Glutamatergic neuron (in vitro differentiated cells): ENCODE data around the gene TUBA8. TPM values are rescaled to one million over a fixed set of nuclear protein-coding genes. Genes with fewer than 3 reads are reported as not detected.

Source experiments
- DNase-seq: peaks from one replicate; pipeline ENCODE4 v3.0.0; 2022
- H3K27ac Mint-ChIP-seq: one replicate; pipeline ENCODE4 v1.8.0; 2020; ENCODE audit warnings: mild to moderate bottlenecking, mixed read lengths, inconsistent platforms; ENCODE audit not compliant: unreplicated experiment
- H3K27me3 Mint-ChIP-seq: one replicate; pipeline ENCODE4 v1.8.0; 2020; ENCODE audit warnings: mild to moderate bottlenecking, moderate library complexity, mixed read lengths, inconsistent platforms; ENCODE audit not compliant: unreplicated experiment
- H3K36me3 Mint-ChIP-seq: one replicate; pipeline ENCODE4 v1.8.0; 2020; ENCODE audit warnings: mild to moderate bottlenecking, mixed read lengths, inconsistent platforms; ENCODE audit not compliant: unreplicated experiment
- H3K4me1 Mint-ChIP-seq: one replicate; pipeline ENCODE4 v1.8.0; 2020; ENCODE audit warnings: mild to moderate bottlenecking, low read depth, mixed read lengths, inconsistent platforms; ENCODE audit not compliant: unreplicated experiment
- H3K4me3 Mint-ChIP-seq: one replicate; pipeline ENCODE4 v1.8.0; 2020; ENCODE audit warnings: mild to moderate bottlenecking, mixed read lengths, inconsistent platforms; ENCODE audit not compliant: unreplicated experiment
- H3K9me3 Mint-ChIP-seq: one replicate; pipeline ENCODE4 v1.8.0; 2020; ENCODE audit warnings: mild to moderate bottlenecking, moderate library complexity, mixed read lengths, inconsistent platforms; ENCODE audit not compliant: unreplicated experiment
- CTCF ChIP-seq: fragments of 200-600 bp; sonication (generic); IDR thresholded peaks from one replicate; pipeline ENCODE4 v1.5.0; 2021; ENCODE audit not compliant: partially characterized antibody, unreplicated experiment
- total RNA-seq: library from RNA; stranded (reverse); fragmentation: NEBNext Ultra II Directional; extraction: Animal tissue kit (Norgen Biotek cat#: 25700); gene quantifications from one replicate; pipeline ENCODE4 v1.2.1, GENCODE V29; 2021; ENCODE audit not compliant: unreplicated experiment

TUBA8 gene
- total RNA-seq, 1 donor from 2014 or later: 3.7 TPM

GRCh38 chr22:18144105-18144504 is 33.5 kb downstream of the TUBA8 start:
- H3K4me3 Mint-ChIP-seq: no peak overlapping the region
- no peaks in the 10 kb centered on the region for H3K4me1 Mint-ChIP-seq
- H3K36me3 Mint-ChIP-seq: no peaks in the 10 kb centered on the region
- peaks cover 5% of the 10 kb centered on the region for H3K9me3 Mint-ChIP-seq
- DNase-seq: no peak
- TF ChIP-seq CTCF: no peak
- H3K27me3 Mint-ChIP-seq: peaks cover 2% of the 10 kb centered on the region
- no peak overlapping the region for H3K27ac Mint-ChIP-seq

DNA sequence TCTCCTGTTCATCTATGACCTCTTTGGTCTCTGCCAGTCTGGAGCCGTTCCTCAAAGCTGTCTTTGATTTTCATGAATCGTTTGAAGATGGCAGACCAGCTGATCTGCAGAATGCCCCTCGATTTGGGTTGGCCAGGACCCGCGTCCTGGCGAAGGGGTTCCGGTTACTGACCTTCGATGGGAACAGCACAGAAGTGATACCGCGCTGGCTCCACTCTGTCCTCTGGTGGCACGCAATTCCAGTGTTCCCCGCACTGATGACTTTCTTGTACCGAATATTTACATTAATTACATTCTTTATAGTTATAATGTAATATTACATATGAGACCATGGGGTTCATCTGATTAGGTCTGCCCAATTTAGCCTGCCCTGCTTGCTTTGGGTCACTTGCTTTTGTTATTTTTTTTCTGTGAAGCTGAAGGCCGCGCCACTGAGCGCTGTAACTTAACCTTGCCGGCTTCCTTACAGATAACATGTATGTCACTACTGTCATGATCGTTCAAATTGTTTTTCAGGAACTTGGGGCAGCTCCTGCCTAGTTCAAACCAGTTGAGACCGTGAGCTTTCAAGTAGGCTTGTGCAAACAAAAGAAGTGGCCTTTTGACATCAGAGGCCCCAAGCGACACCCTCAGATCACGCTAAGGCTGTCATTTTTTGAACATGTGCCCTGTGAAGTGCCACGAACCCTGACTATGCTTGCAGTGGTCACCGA is 35.2 kb downstream of the TUBA8 start:
- DNase-seq: no peak
- Mint-ChIP-seq H3K27ac (no peak overlapping the region), H3K4me1 (no peaks in the 10 kb centered on the region), H3K27me3 (peaks cover 2% of the 10 kb centered on the region), H3K36me3 (no peaks in the 10 kb centered on the region), H3K9me3 (peaks cover 4% of the 10 kb centered on the region), H3K4me3 (no peak overlapping the region)
- no peak for TF ChIP-seq CTCF

DNA sequence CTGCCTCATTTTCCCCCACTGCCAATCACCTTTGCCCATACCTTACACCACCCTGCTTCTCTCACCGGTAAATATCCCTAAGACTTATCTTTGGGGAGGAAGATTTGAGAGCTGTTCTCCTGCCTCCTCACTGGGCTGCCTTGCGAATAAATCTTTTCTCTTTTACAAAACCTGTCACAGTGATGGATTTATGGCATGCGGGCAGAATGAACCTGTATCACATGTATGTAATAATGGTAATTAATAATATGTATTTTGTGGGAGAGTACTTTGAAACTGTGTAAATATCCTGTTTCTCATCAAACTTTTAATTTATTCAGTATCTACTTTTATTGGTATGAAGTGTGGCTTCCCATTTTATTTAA is 35.8 kb downstream of the TUBA8 start:
- peaks cover 1% of the 10 kb centered on the region for H3K9me3 Mint-ChIP-seq
- no peak for DNase-seq
- H3K4me3 Mint-ChIP-seq: no peak overlapping the region
- no peaks in the 10 kb centered on the region for H3K4me1 Mint-ChIP-seq
- no peak for TF ChIP-seq CTCF
- no peak overlapping the region for H3K27ac Mint-ChIP-seq
- H3K36me3 Mint-ChIP-seq: no peaks in the 10 kb centered on the region
- H3K27me3 Mint-ChIP-seq: no peaks in the 10 kb centered on the region

DNA sequence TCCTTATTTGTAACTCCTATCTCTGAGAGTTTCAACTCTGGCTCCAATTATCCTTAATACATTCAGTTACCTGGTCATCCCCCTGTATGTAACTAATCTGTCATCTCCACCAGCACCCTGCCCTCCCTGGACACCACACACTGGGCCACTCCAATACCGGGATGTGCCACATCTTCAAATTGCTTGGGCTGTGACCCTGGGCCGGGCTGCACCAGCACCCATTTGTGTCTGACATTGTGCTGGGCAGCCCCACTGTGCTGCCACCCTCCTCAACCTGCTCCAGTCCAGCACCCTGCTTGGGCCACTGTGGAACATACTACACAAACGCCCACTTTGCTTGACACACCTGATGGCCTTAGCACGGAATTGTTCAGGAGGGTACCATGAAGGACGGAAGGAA is 37.2 kb downstream of the TUBA8 start:
- H3K27ac Mint-ChIP-seq: no peak overlapping the region
- DNase-seq: no peak
- TF ChIP-seq CTCF: no peak
- H3K9me3 Mint-ChIP-seq: no peaks in the 10 kb centered on the region
- H3K4me1 Mint-ChIP-seq: peaks cover 3% of the 10 kb centered on the region
- no peaks in the 10 kb centered on the region for H3K36me3 Mint-ChIP-seq
- no peaks in the 10 kb centered on the region for H3K27me3 Mint-ChIP-seq
- no peak overlapping the region for H3K4me3 Mint-ChIP-seq

DNA sequence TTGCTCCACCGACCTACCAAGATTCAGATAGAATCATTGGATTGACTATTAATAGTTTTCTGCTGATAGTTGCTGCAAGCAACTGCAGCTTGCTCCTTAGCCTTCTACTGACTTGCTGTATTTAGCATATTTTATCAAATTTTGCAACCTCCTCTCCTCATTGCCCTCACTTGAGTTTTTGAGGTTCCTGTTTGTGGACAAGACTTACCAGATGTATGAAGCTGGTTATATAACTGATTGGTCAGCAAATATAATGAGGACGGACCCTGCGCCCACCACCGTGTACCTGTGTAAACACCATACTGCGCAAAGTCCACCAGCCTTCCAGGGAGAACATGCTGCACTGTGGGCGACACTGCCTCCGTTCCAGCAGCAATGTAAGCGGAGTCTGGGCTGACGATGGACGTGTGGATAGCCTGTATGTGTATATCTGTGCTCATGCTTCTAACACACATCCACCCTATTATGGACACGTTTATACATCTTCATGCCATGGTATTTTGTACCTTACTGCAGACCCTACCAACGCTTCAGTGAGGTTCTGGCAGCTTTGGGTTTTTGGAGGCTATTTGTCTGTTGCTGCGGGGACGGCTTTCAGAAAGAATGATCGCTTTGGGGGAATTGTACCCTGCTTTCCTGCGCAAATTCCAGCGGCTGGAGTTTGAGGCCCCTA is 37.8 kb downstream of the TUBA8 start:
- Mint-ChIP-seq H3K4me3 (no peak overlapping the region), H3K9me3 (no peaks in the 10 kb centered on the region), H3K27me3 (no peaks in the 10 kb centered on the region), H3K36me3 (no peaks in the 10 kb centered on the region), H3K27ac (no peak overlapping the region), H3K4me1 (peaks cover 4% of the 10 kb centered on the region)
- no peak for TF ChIP-seq CTCF
- DNase-seq: no peak
